Cardiac septum (tissue), 1 donor: Measurements from ENCODE around the gene TXN. TPM values are rescaled to one million over a fixed set of nuclear protein-coding genes. Genes with fewer than 3 reads are reported as not detected.
"Not testable (repeated sequence)": the region's sequence is repeated elsewhere in the genome, so short reads cannot be mapped to it uniquely, and the experiment has no call there.

Experiments
- DNase-seq: peaks from one replicate; pipeline ENCODE4 v3.0.0-alpha.2; 2020; ENCODE audit warnings: low spot score
- intact Hi-C: fragments of 100-400 bp; cut with DNase I; formaldehyde crosslinking; loops from one replicate; pipeline ENCODE4 v1.14.0; 2022
- total RNA-seq: library from RNA; stranded (reverse); fragmentation: NEBNext Ultra II Directional; extraction: Animal tissue kit (Norgen Biotek cat#: 25700); gene quantifications from one replicate; pipeline ENCODE4 v1.2.1, GENCODE V29; 2021
- donor health status: DM: no; HTN: no; CAD: no.

The TXN gene
- total RNA-seq, 1 donor from 2014 or later, result 60.0 TPM

DNA sequence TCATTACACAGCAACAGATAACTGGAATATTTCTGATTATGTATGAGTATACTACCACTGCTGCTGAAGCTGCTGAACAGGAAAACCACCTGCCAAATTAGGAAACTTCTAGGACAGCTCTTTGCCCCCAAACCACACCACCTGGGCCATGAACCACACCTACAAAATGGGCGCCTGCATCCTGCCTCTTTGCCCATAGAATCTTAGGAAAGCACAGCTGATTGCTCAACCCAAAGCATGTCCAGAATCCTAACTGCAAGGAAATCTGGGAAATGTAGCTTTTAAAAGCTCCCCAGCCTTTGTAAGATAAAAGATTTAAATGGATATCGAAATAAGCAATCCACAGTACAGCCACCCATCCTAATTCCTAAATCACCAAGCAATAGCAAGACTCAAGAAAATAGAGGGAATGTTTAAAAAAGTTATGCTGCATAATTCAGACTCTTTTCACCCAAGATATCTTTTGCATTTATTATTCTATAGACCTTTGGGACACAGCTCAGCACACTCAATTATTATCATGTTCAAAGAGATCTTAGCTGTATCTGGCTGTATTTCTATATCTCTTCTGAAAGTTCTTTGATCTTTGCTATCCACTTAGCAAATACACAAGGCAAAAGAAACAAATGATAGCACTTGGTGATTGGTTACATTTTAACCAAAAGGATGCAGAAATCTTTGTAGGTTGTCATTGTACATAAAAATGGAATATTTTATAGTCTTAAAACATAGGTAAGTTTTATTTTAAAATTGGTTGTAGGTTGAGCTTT, 41.5 kb downstream of the TXN start:
- intact Hi-C loops, result loop anchor here (5.0 kb wide), 2 partner anchors 32 to 312 kb away; no protein-coding TSS in a partner anchor
- no peak for DNase-seq

GRCh38 chr9:110214090-110214489, 42.2 kb downstream of the TXN start:
- intact Hi-C loops, result no loop called here
- DNase-seq, result no peak

GRCh38 chr9:110213413-110214044, 42.8 kb downstream of the TXN start:
- no peak for DNase-seq
- intact Hi-C loops, result no loop called here

- DNase-seq, result no peak
- intact Hi-C loops, result no loop called here
These were observed 48.3 kb downstream of the TXN start, which contains the start of gene C9orf152 for GRCh38 chr9:110208031-110208430. C9orf152 (minus strand) TSS chr9:110208159; CDS start chr9:110207579, 580 bp downstream.

DNA sequence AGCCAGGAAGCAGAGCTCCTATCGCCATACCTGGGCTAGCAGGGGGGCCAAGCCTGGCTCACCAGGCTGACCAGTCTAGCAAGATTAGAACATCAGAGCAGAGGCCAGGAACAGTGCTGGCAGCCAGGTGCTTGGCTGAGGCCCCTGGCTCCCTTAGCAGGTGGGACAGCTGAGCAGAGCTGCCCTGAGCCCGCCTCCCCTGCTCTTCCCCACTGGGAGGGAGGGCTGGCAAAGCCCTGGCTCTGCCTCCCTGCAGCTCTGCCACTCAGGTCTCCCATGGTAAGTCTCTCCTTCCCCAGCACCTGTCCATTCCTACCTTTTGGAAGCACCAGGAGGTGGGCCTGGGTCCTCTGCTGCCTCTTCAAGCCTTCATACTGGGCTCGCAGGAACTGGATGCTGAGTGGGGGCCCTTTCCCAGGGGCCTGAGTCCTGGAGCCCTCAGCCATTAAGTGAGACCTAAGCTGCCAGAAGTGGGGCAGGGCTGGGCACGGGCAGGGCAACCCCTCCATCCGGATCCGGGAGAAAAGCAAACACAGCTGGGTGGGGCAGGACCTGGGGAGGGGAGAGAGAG, 49.2 kb downstream of the TXN start:
- intact Hi-C loops, result no loop called here
- no peak for DNase-seq

DNA sequence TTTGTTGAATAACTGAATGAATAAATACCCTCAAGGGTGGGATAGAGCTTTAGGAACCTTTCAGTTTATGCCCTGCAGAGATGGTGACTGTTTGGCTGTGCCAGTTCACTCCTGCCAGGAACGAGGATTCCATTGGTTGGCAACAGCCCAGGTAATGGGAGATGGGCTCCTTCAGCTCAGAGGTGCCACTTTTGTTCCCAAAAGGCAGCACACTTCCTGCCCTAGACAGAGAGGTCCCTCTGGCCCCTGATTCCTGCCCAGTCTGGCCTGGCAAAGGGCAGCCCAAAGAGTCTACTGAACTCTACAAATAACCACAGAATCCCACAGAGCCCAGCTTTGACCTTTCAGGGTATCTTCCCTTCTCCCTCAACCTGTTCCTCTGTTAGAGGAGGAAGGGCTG, 49.9 kb downstream of the TXN start:
- DNase-seq, result no peak
- intact Hi-C loops, result no loop called here

- DNase-seq, intact Hi-C loops: not testable (repeated sequence)
These were observed 50.7 kb downstream of the TXN start for GRCh38 chr9:110205612-110206011.

- no peak for DNase-seq
- intact Hi-C loops, result no loop called here
These were observed 54.1 kb downstream of the TXN start for GRCh38 chr9:110202232-110202631.

- DNase-seq, result no peak
- intact Hi-C loops, result loop anchor here (10.0 kb wide), 1 partner anchor 625 kb away; no protein-coding TSS in a partner anchor
These were observed 56.7 kb downstream of the TXN start for GRCh38 chr9:110199643-110200042.

GRCh38 chr9:110198357-110198756, 58.0 kb downstream of the TXN start:
- no peak for DNase-seq
- intact Hi-C loops, result loop anchor here (10.0 kb wide), 1 partner anchor 624 kb away; no protein-coding TSS in a partner anchor

DNA sequence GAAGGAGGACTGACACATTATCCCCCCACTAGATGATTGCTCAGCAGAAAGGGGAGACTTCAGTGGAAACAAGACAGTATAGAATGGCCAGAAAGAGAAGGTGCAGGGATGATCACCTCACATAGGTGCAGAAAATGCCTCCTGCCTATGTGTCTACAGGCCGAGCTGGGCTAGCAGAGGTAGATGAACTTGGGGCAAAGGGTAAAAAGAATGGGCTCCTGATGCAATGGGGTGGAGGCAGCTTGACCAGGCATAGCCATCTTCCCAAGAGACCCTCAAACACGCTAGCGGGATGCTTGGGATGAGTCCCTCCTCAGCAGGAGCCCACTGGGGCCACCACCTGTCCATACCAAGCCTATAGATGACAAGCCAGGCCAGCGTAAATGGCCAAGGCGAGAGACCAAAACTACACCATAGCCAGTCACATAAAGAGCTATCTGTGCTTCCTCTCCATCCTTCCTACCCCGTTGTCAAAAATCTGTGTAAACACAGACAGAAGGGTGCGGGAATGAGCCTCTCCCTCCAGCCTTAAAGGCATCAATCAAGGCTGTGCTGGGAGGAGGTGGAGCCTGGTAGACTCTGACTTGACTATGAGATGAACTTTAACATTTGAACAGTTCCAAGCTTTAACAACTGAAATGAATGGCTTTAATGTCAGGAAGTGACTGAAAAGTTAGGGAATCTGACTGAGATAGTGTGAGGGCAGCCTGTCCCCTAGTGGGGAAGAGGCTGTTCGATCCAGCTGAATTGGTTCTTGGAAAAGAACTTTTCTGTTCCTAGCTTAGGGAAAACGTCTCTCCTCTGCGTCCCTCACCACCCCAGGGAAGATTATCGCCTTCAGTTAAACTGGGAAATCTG, 58.7 kb downstream of the TXN start:
- DNase-seq, result no peak
- intact Hi-C loops, result loop anchor here (10.0 kb wide), 1 partner anchor 623 kb away; no protein-coding TSS in a partner anchor

DNA sequence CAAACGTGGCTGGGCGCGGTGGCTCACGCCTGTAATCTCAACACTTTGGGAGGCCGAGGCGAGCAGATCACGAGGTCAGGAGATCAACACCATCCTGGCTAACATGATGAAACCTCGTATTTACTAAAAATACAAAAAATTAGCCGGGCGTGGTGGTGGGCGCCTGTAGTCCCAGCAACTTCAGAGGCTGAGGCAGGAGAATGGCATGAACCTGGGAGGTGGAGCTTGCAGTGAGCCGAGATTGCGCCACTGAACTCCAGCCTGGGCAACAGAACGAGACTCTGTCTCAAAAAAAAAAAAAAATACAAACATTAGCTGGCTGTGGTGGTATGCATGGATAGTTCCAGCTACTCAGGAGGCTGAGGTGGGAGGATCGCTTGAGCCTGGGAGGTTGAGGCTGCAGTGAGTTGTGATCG, 60.2 kb downstream of the TXN start:
- DNase-seq, result not testable (repeated sequence)
- intact Hi-C loops, result loop anchor here (10.0 kb wide), 1 partner anchor 621 kb away; no protein-coding TSS in a partner anchor

Other genes with a start within 250 kb of the TXN start
- gene C9orf152, start 48.3 kb downstream of the TXN start, total RNA-seq, result not detected
- not detected for gene TXNDC8, start 81.4 kb upstream of the TXN start, total RNA-seq